G401.6 (cell line): ENCODE measurements around the gene TSC22D4.

ENCODE experiments used
- FAIRE-seq: peaks from 2 replicates; lab custom pipeline; 2012; peaks lifted over from hg19 to GRCh38; lab: Jason Lieb, UNC

Gene TSC22D4

GRCh38 chr7:100492738-100493475, 13.9 kb upstream of the TSC22D4 start:
- FAIRE-seq: no peak

GRCh38 chr7:100491192-100491578, 12.2 kb upstream of the TSC22D4 start:
- FAIRE-seq: no peak

DNA sequence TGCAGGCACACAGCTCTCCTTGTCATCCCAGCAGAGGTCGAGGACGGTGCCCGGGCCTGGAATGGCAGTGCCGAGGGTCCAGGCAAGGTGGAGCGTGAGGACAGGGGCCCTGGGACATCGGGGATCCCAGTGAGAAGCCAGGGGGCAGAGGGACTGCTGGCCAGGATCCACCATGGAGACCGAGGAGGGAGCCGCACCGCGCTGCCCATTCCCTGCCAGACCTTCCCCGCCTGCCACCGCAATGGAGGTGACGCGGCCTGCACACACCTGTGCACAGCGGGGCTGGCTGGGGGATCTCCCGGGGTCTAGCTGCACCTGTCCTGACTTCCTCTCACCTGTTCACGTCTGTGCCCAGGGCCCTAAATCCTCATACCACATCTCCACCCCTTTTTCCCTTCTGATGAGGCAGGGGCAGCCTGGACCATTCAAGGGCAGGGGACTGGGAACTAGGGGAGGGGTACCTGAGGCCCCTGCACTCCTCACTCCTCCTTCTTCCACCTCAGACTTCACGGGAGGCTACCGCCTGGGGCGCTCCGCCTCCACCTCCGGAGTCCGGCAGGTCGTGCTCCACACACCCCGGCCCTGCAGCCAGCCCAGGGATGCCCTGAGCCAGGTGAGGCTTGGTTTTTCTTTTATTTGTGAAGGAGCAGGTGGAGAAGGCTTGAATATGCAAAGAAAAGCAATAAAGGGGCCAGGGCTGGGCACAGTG, 11.6 kb upstream of the TSC22D4 start:
- no peak for FAIRE-seq

- no peak for FAIRE-seq
Observed at GRCh38 chr7:100489824-100490223, 10.8 kb upstream of the TSC22D4 start.

DNA sequence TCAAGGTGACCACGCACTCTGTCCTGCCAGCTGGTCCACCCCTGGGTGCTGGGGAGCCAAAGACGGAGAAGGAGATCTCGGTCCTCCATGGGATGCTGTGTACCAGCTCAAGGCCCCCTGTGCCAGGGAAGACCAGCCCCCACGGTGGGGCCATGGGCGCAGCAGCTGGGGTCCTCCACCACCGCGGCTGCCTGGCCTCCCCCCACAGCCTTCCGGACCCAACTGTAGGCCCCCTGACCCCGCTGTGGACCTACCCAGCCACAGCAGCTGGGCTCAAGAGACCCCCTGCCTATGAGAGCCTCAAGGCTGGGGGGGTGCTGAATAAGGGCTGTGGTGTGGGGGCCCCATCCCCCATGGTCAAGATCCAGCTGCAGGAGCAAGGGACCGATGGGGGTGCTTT, 10.1 kb upstream of the TSC22D4 start:
- FAIRE-seq: no peak

DNA sequence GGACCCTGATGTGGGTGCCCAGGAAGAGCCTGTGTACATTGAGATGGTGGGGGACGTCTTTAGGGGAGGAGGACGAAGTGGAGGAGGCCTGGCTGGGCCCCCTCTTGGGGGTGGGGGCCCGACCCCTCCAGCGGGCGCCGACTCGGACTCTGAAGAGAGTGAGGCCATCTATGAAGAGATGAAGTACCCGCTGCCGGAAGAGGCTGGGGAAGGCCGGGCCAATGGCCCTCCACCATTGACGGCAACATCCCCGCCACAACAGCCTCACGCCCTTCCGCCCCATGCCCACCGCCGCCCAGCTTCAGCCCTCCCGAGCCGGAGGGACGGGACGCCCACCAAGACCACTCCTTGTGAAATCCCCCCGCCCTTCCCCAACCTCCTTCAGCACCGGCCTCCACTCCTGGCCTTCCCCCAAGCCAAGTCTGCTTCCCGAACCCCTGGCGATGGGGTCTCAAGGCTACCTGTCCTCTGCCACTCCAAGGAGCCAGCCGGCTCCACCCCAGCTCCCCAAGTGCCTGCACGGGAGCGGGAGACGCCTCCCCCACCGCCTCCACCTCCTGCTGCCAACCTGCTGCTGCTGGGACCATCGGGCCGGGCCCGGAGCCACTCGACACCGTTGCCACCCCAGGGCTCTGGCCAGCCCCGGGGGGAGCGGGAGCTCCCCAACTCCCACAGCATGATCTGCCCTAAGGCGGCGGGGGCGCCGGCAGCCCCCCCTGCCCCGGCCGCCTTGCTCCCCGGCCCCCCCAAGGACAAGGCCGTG, 9.5 kb upstream of the TSC22D4 start:
- FAIRE-seq: no peak

DNA sequence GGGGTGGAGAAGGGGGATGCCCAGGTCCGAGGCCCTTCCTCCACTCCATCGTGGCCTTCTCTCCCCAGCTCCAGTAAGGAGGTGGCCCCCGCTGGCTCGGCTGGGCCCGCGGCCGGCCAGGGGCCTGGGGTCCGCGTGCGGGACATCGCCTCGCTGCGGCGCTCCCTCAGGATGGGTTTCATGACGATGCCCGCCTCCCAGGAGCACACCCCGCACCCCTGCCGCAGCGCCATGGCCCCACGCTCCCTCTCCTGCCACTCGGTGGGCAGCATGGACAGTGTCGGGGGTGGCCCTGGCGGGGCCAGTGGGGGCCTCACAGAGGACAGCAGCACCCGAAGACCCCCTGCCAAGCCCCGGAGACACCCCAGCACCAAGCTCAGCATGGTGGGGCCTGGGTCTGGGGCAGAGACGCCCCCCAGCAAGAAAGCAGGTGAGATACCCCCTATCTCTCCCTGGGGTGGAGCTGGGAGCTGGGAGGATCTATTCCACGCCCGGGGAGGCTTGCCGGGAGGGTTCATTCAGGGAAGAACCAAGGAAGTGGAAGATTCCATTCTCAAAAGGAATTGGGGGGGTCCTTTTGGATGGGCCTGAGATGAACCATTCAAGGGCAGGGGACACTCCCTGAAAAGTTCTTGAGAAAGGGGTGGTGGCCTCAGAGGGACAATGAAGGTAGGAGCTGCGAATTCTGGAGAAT, 7.9 kb upstream of the TSC22D4 start:
- no peak for FAIRE-seq

- no peak for FAIRE-seq
Observed at GRCh38 chr7:100486111-100486636, 7.2 kb upstream of the TSC22D4 start.

GRCh38 chr7:100485471-100485876, 6.5 kb upstream of the TSC22D4 start:
- no peak for FAIRE-seq

- no peak for FAIRE-seq
Observed at GRCh38 chr7:100484673-100485045, 5.6 kb upstream of the TSC22D4 start.

GRCh38 chr7:100483722-100484672, 5.0 kb upstream of the TSC22D4 start, which contains the start of gene NYAP1:
Gene NYAP1, plus strand, starts transcription at chr7:100483927. Its CDS starts 1,385 bp downstream, at chr7:100485312.
- no peak for FAIRE-seq

DNA sequence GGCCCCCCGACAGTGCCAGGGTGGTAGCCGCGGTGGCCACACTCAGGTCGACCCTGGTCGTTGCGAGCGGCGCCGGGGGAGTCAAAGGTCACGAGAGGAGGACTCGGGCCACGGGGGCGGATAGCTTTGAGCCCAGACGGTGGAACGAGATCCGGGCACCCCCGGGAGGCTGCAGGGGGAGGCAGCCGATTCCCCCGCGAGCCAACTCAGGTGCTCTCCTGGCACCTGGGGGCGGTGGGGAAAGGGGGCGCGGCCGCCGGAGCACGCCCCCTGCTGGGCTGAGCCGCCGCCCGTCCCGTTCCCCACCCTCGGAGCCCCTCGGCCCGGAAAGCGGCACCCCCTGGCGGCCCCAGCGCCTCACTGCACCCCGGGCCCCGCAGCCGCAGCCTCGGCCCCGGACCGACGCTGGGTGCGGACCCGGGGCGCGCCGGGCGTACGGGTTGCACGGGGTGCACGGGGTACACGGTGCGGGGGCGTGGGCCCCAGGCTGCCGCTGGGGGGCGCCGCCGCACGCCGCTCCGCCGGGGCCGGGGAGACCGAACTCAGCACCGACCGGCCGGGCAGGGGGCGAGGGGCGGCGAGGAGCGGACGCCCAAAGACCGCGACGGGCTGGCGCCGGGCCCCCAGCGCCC, 4.2 kb upstream of the TSC22D4 start:
- no peak for FAIRE-seq

GRCh38 chr7:100482728-100483089, 3.7 kb upstream of the TSC22D4 start:
- no peak for FAIRE-seq

DNA sequence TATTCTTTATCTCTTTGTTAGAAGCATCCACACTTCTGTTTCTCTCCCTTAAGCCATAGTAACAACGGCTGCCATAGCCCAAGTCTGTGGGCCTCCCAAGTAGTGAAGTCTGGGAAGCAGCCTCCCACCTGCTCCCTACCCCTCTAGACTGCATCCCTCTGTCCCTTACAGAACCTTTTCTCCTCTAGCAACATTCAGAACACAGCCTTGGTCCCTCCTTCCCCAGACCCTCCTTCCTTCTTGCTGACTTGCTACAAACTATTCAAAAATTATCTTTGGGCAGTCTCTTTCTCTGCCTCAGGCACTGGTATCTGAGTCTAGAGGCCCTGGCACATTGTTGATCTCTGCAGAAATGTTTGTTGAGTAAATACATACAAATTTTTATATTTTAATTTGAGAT, 2.5 kb upstream of the TSC22D4 start:
- FAIRE-seq: no peak

DNA sequence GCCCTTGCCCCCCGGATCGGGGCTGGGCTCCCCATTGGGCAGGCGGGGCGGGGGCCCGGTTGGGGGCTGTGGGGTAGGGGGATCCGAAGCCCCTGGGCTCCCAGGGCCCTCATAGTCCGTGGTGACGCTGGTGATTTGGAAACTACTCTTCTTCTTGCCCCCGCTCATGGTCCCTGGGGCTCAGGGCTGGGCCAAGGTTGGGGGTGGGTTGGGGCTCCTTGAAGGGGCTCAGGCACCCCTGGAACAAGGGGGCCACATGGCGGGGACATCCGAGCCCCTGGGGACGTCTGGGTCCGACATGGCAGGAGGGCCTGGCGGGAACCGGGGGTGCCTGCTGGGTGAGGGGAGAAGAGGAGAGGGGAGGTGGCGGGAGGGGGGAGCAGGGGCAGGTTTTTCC, 1.1 kb downstream of the TSC22D4 start:
- FAIRE-seq: no peak

DNA sequence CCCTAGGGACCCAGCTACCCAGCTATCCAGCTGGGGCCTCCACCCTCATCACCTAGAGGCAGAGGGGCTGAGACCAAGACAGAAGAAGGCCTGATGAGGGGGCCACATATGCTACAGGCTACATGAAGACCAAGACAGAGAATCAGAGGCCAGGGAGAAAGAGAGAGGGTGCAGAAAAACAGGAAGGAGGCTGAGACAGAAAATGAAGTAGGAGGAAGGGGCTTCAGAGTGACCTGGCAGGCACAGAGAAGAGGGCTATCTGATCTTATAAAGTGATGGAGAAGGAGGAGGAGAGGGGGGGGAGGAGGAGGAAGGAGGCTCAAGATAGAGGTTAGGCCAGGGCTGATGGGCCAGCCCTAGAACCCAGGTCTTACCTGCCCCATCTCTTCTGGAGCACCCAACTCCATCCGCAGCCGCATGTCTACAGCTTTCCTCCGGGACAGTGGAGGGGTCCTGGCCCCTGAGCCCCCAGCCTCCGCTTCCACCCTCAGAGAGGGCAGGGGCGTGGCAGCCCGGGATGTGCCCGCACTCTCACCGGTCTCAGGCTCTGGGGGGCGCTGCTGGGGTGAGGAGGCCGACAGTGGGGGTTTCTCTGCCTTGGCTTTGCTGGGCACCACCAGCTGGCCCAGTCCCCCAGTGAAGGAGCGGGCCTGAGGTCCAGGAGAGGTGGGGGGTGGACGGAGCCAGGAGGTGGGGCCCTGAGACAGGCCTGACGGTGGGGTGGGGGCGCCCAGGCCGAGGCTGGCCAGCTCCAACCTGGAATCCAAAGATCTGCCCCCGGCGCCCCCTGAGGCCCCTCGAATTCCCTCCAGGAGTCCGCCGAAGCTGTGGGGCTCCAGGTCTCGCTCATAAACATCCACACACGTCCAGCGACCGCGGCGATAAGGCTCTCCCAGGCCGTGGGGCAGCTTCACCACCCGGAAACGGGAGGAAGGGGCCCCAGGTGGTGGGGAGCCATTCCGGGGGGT, 1.8 kb downstream of the TSC22D4 start:
- FAIRE-seq: no peak

GRCh38 chr7:100476101-100476780, 2.8 kb downstream of the TSC22D4 start:
- FAIRE-seq: no peak

GRCh38 chr7:100475549-100475948, 3.5 kb downstream of the TSC22D4 start:
- no peak for FAIRE-seq
